ENCODE measurements around the gene MGLL. TPM values are rescaled to one million over a fixed set of nuclear protein-coding genes. Genes with fewer than 3 reads are reported as not detected.

Gene MGLL
- total RNA-seq, 2 experiments from 2014 or later = 0.10 to 0.25 TPM

DNA sequence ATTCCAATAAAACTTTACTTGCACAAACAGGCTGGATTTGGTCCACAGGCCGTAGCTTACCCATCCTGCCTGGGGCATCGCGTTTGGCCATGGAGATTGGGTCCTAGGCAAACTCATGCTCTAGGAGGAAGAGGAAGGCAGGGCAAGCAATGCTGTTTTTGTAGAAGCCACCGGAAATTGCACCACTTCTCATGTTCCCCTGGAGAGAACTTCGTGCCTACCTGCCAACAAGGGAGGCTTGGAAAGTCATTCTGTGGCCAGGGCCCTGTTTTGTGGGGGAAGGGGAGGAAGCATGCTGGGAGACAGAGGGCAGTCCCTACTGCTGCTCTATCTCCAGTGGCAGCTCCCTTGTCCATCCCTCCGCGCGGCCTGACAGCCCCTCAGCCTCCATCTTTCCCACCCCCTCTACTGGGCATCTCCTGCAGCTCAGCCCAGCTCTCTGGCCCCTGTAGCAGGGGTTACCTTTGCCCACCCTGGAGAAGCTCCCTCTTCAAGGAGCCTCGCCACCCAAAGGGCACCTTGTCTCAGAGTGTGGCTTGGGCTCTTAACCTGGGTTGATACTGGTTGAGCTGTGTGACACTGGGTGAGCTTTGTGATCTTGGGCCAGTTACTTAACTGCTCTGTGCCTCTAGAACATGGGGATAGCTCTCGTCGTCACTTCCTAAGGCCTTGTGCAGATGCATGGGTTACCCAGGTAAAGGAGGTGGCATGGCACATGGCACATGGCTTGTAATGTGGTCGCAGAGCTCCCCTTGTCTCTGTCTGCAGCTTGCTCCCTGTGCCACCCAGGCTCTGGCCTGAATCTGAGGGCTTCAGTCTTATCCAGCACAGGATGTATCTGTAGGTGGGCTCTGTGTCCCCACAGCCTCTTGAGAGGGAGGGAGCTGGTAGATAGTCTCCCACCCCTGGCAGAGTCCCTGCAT, 143.4 kb downstream of the MGLL start:
- Mint-ChIP-seq H3K36me3 (ENCODE audit: low read depth) (peaks cover 2% of the 10 kb centered on the region), H3K4me3 (no peak overlapping the region), H3K4me1 (peaks cover 12% of the 10 kb centered on the region), H3K27ac (no peak overlapping the region), H3K27me3 (no peaks in the 10 kb centered on the region), H3K9me3 (no peaks in the 10 kb centered on the region)
- ChIA-PET POLR2A (interaction anchor here (0.5 kb wide), 1 partner anchor 81 kb away, joined by 3 read pairs; no protein-coding TSS in a partner anchor), CTCF (interaction anchor here (0.5 to 3.0 kb wide), 3 partner anchors 8 to 17 kb away, joined by 3 to 12 read pairs (median 4); no protein-coding TSS in a partner anchor)
- DNase-seq = no peak

- Mint-ChIP-seq H3K4me1 (peaks cover 12% of the 10 kb centered on the region), H3K36me3 (ENCODE audit: low read depth) (peaks cover 2% of the 10 kb centered on the region), H3K27me3 (no peaks in the 10 kb centered on the region), H3K27ac (no peak overlapping the region), H3K4me3 (no peak overlapping the region), H3K9me3 (no peaks in the 10 kb centered on the region)
- no peak for DNase-seq
- POLR2A ChIA-PET = no interaction called here
- CTCF ChIA-PET = no interaction called here
Observed at GRCh38 chr3:127678315-127678599, 144.1 kb downstream of the MGLL start.

- ChIA-PET POLR2A (no interaction called here), CTCF (no interaction called here)
- Mint-ChIP-seq H3K27ac (no peak overlapping the region), H3K4me3 (no peak overlapping the region), H3K36me3 (ENCODE audit: low read depth) (peaks cover 2% of the 10 kb centered on the region), H3K4me1 (peaks cover 12% of the 10 kb centered on the region), H3K27me3 (no peaks in the 10 kb centered on the region), H3K9me3 (no peaks in the 10 kb centered on the region)
- no peak for DNase-seq
Observed at GRCh38 chr3:127677541-127678314, 144.6 kb downstream of the MGLL start.

DNA sequence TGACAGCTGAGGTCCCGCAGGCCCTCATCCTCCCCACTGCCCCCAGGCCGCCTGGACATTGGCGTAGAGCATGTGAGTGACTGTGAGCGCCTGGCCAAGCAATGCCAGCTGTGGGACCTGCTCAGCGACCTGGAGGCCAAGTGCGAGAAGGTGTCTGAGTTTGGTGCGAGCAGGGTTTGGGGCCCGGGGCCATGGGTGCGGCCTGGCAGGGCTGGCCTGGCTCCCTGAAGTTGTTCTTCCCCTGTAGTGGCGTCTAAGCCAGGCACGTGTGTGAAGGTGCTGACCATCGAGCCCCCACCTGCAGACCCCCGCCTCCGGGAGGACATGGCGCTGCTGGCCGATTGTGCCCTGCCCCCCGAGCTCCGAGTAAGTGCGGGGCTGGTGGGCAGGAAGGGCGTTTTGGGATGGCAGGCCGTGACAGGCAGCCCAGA, 145.4 kb downstream of the MGLL start:
- no peak for DNase-seq
- H3K4me3 Mint-ChIP-seq = no peak overlapping the region
- ChIA-PET POLR2A (no interaction called here), CTCF (no interaction called here)
- H3K27me3 Mint-ChIP-seq = no peaks in the 10 kb centered on the region
- peaks cover 2% of the 10 kb centered on the region for H3K36me3 Mint-ChIP-seq (ENCODE audit: low read depth)
- peaks cover 12% of the 10 kb centered on the region for H3K4me1 Mint-ChIP-seq
- H3K9me3 Mint-ChIP-seq = no peaks in the 10 kb centered on the region
- H3K27ac Mint-ChIP-seq = no peak overlapping the region

DNA sequence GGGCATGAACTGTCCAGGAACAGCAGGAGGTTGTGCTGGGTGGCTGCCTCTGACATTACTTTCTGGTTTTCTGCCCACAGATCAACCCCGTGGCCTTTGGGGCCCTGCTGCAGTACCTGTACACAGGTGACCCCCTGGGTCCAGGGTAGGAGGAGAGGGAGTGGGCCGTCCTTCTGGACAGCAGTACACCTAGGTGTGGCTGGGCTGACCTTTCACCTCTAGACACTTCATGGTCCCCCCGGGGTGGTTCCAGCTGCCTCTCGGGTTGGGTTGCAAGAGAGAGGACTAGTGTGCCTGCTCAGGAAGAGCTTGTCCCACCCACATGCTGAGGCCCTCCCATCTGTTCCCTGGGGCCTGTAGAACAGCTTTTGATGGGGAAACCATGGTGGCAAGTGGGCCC, 145.9 kb downstream of the MGLL start:
- peaks cover 2% of the 10 kb centered on the region for H3K36me3 Mint-ChIP-seq (ENCODE audit: low read depth)
- peaks cover 14% of the 10 kb centered on the region for H3K4me1 Mint-ChIP-seq
- H3K27ac Mint-ChIP-seq = no peak overlapping the region
- no peaks in the 10 kb centered on the region for H3K27me3 Mint-ChIP-seq
- no peak overlapping the region for H3K4me3 Mint-ChIP-seq
- H3K9me3 Mint-ChIP-seq = no peaks in the 10 kb centered on the region
- CTCF ChIA-PET = no interaction called here
- no peak for DNase-seq
- POLR2A ChIA-PET = no interaction called here

- no peak for DNase-seq
- Mint-ChIP-seq H3K27ac (no peak overlapping the region), H3K36me3 (ENCODE audit: low read depth) (peaks cover 2% of the 10 kb centered on the region), H3K4me3 (no peak overlapping the region), H3K4me1 (peaks cover 19% of the 10 kb centered on the region), H3K9me3 (no peaks in the 10 kb centered on the region), H3K27me3 (no peaks in the 10 kb centered on the region)
- CTCF ChIA-PET = no interaction called here
- POLR2A ChIA-PET = no interaction called here
Observed at GRCh38 chr3:127675651-127676391, 146.5 kb downstream of the MGLL start.

DNA sequence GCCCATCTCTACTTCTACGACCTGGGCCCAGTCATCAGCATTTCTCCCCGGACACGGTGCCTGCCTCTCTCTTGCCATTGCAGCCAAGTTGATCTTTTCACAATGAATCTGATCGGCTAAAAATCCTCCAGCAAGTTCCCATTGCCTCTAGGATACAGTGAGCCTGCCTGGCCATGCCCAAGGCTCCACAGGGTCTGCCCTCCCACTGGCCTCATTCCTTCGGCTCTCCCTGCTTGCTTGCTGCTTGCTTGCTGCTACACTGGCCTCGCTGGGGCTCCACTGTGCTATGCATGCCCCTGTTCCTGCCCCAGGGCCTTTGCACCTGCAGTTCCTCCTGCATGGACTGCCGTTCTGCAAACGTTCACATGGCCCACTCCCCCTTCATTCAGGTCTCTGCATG, 147.5 kb downstream of the MGLL start:
- Mint-ChIP-seq H3K9me3 (no peaks in the 10 kb centered on the region), H3K27ac (peak overlapping the region; percentile 63), H3K36me3 (ENCODE audit: low read depth) (peaks cover 2% of the 10 kb centered on the region), H3K4me1 (peaks cover 19% of the 10 kb centered on the region), H3K27me3 (no peaks in the 10 kb centered on the region), H3K4me3 (peak overlapping the region; percentile 39)
- no peak for DNase-seq
- ChIA-PET CTCF (no interaction called here), POLR2A (no interaction called here)

GRCh38 chr3:127674101-127674721, 148.1 kb downstream of the MGLL start:
- Mint-ChIP-seq H3K4me3 (peak overlapping the region; percentile 87), H3K36me3 (ENCODE audit: low read depth) (peaks cover 2% of the 10 kb centered on the region), H3K27ac (peak overlapping the region; percentile 91), H3K27me3 (no peaks in the 10 kb centered on the region), H3K9me3 (no peaks in the 10 kb centered on the region), H3K4me1 (peaks cover 19% of the 10 kb centered on the region)
- DNase-seq = no peak
- CTCF ChIA-PET = no interaction called here
- POLR2A ChIA-PET = no interaction called here

- ChIA-PET POLR2A (no interaction called here), CTCF (no interaction called here)
- H3K9me3 Mint-ChIP-seq = no peaks in the 10 kb centered on the region
Observed at GRCh38 chr3:127673191-127674100, 148.9 kb downstream of the MGLL start.

DNA sequence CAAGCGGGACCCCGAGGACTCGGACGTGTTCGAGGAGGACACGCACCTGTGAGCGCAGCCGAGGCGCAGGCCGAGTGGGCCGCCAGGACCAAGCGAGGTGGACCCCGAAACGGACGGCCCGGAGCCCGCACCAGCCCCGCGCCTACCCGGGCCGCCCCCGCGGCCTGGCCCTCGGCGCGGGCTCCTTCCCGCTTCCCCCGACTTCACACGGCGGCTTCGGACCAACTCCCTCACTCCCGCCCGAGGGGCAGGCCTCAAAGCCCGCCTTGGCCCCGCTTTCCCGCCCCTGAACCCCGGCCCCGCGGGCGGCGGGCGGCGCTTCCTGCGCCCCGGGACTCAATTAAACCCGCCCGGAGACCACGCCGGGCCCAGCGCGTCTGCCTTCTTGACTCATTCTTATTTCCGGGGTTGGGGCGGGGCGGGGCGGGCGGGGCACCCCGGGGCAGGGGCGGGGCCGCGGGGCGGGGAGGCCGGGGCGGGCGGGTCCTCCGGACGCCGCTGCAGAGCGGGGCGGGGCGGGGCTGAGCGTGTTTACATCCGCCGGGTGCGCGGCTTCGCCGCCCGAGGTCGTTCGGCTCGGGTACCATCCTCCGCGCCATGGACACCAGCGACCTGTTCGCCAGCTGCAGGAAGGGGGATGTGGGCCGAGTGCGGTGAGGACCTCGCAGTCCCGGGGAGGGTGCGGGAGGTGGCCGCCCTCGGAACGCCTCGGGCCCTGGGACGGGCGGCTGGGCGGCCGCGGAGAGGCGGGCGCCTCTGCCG, 149.7 kb downstream of the MGLL start, which contains the start of gene ABTB1:
ABTB1 (plus strand) TSS at position 524 of the 762 bp plus-strand sequence; CDS start at position 598, 74 bp downstream.
- Mint-ChIP-seq H3K4me3 (peak within 1 kb of the TSS; percentile 87), H3K4me1 (peaks cover 19% of the 10 kb centered on the region), H3K36me3 (ENCODE audit: low read depth) (no peaks in the 10 kb centered on the region), H3K9me3 (no peaks in the 10 kb centered on the region), H3K27me3 (no peaks in the 10 kb centered on the region), H3K27ac (peak within 1 kb of the TSS; percentile 99)
- CTCF ChIA-PET = interaction anchor here (0.9 kb wide), 1 partner anchor 98 kb away, joined by 4 read pairs; no protein-coding TSS in a partner anchor
- peak; percentile 87 for DNase-seq
- POLR2A ChIA-PET = interaction anchor here (0.5 kb wide), 1 partner anchor 107 kb away, joined by 3 read pairs; no protein-coding TSS in a partner anchor

More at GRCh38 chr3:127673191-127674100, 148.9 kb downstream of the MGLL start:
- Mint-ChIP-seq H3K36me3 (ENCODE audit: low read depth) (peaks cover 2% of the 10 kb centered on the region), H3K27me3 (no peaks in the 10 kb centered on the region), H3K27ac (peak overlapping the region; percentile 91), H3K4me3 (peak overlapping the region; percentile 87), H3K4me1 (peaks cover 19% of the 10 kb centered on the region)
- peak; percentile 68 for DNase-seq
